ENCODE data around the gene YBX2. TPM values are rescaled to one million over a fixed set of nuclear protein-coding genes. Genes with fewer than 3 reads are reported as not detected.
A peak's percentile ranks its signal among the peaks of the same experiment; 100 is the strongest.

YBX2 gene
- polyA plus RNA-seq, 1 experiment = 0.02 TPM

GRCh38 chr17:7259555-7259889 lies 34.9 kb downstream of the YBX2 start:
- TF ChIP-seq CTCF (IDR thresholded peaks at IDR 0.05; ENCODE audit: low read depth, low read length) = no peak
- H3K9me3 ChIP-seq (ENCODE audit: control insufficient read depth, insufficient read depth, low read length) = no peaks in the 10 kb centered on the region
- CTCF ChIA-PET = interaction anchor here (1.4 kb wide), 1 partner anchor 17 kb away, joined by 3 read pairs; the partner anchor contains the start of gene GABARAP
- no peak overlapping the region for H3K4me3 ChIP-seq (ENCODE audit: low read depth, low read length)
- peaks cover 8% of the 10 kb centered on the region for H3K27me3 ChIP-seq (ENCODE audit: control insufficient read depth, insufficient read depth, low read length)
- POLR2A ChIA-PET = no interaction called here
- no peak for DNase-seq (ENCODE audit: low read depth, low spot score)
- no peak overlapping the region for H3K27ac ChIP-seq (ENCODE audit: low read depth, low read length)

DNA sequence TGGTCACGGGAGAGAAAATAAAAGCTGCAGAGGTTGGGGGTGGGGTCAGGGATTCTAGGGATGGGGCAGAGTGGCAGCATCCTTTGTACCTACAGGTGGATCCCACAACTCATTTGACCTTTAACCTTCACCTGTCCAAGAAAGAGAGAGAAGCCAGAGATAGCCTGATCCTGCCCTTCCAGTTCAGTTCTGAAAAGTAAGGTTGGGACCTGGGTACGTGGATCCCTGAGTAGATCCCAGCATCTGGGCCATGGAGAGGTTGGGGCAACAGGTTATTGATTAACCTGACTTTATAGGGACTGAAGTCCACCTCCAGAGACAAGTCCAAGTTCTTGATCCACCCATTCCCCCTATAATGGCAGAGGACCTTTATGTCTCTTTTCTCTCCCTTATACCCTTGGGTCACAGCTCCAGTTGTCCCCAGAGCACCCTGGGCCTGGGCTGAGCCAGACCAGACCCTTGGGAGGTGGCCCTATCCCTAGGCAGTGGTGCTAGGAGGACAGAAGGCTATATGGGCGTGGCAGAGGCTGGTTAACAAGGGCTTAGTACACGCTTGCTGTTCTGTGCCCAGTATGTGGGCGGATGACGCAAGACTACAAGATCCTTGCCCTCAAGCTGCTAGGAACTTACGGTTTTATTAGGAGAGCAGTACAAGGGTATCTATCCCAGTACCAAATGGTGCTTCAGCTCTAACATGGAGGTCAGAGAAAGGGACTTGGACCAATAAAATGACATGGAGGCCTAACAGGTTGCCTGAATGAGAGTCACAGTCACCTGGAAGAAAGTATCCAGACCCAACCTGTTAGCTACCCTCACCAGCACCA lies 35.5 kb downstream of the YBX2 start:
- Histone ChIP-seq H3K9me3 (ENCODE audit: control insufficient read depth, insufficient read depth, low read length) (no peaks in the 10 kb centered on the region), H3K4me3 (ENCODE audit: low read depth, low read length) (no peak overlapping the region), H3K27me3 (ENCODE audit: control insufficient read depth, insufficient read depth, low read length) (peaks cover 8% of the 10 kb centered on the region), H3K27ac (ENCODE audit: low read depth, low read length) (no peak overlapping the region)
- CTCF ChIA-PET = interaction anchor here (1.4 kb wide), 1 partner anchor 16 kb away, joined by 3 read pairs; the partner anchor contains the start of gene GABARAP
- POLR2A ChIA-PET = interaction anchor here (0.7 kb wide), 1 partner anchor 12 kb away, joined by 6 read pairs; no protein-coding TSS in a partner anchor
- no peak for TF ChIP-seq CTCF (IDR thresholded peaks at IDR 0.05; ENCODE audit: low read depth, low read length)
- DNase-seq (ENCODE audit: low read depth, low spot score) = no peak

- ChIA-PET CTCF (interaction anchor here (1.3 kb wide), 1 partner anchor 23 kb away, joined by 3 read pairs; no protein-coding TSS in a partner anchor), POLR2A (no interaction called here)
- no peak for DNase-seq (ENCODE audit: low read depth, low spot score)
- TF ChIP-seq CTCF (IDR thresholded peaks at IDR 0.05; ENCODE audit: low read depth, low read length) = no peak
- Histone ChIP-seq H3K4me3 (ENCODE audit: low read depth, low read length) (no peak overlapping the region), H3K27me3 (ENCODE audit: control insufficient read depth, insufficient read depth, low read length) (peaks cover 1% of the 10 kb centered on the region), H3K9me3 (ENCODE audit: control insufficient read depth, insufficient read depth, low read length) (no peaks in the 10 kb centered on the region; the same call in 1 of the 2 replicates), H3K27ac (ENCODE audit: low read depth, low read length) (no peak overlapping the region)
Observed at GRCh38 chr17:7256766-7257456, 37.5 kb downstream of the YBX2 start.

GRCh38 chr17:7254511-7254910 lies 39.9 kb downstream of the YBX2 start:
- ChIA-PET CTCF (interaction anchor here (1.4 kb wide), 1 partner anchor 306 kb away, joined by 3 read pairs; no protein-coding TSS in a partner anchor), POLR2A (interaction anchor here (0.6 kb wide), 1 partner anchor 16 kb away, joined by 5 read pairs; no protein-coding TSS in a partner anchor)
- Histone ChIP-seq H3K4me3 (ENCODE audit: low read depth, low read length) (no peak overlapping the region), H3K27ac (ENCODE audit: low read depth, low read length) (no peak overlapping the region), H3K27me3 (ENCODE audit: control insufficient read depth, insufficient read depth, low read length) (no peaks in the 10 kb centered on the region), H3K9me3 (ENCODE audit: control insufficient read depth, insufficient read depth, low read length) (no peaks in the 10 kb centered on the region; the same call in 1 of the 2 replicates)
- no peak for DNase-seq (ENCODE audit: low read depth, low spot score)
- TF ChIP-seq CTCF (IDR thresholded peaks at IDR 0.05; ENCODE audit: low read depth, low read length) = no peak

DNA sequence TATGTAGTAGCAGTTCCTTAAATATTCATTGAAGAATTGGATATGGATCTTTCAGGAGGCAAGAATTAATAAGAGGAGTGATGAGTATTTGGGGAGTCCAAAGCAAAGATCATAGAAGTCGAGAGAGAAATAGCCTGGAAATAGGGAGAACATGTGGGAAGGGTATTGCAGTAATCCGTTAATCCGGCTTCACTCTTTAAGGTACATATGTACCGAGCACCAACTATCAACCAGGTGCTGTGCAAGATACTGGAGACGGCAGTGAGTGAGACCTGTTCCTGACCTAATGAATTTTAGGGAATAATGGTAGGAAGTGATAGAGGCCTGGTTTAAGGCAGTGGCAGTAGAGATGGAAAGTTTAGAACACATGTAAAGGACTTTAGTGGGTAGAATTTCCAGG lies 41.4 kb downstream of the YBX2 start:
- H3K9me3 ChIP-seq (ENCODE audit: control insufficient read depth, insufficient read depth, low read length) = no peaks in the 10 kb centered on the region; the same call in 1 of the 2 replicates
- H3K27ac ChIP-seq (ENCODE audit: low read depth, low read length) = no peak overlapping the region
- CTCF ChIA-PET = no interaction called here
- H3K27me3 ChIP-seq (ENCODE audit: control insufficient read depth, insufficient read depth, low read length) = no peaks in the 10 kb centered on the region
- no peak for DNase-seq (ENCODE audit: low read depth, low spot score)
- POLR2A ChIA-PET = no interaction called here
- H3K4me3 ChIP-seq (ENCODE audit: low read depth, low read length) = peak overlapping the region; percentile 93
- TF ChIP-seq CTCF (IDR thresholded peaks at IDR 0.05; ENCODE audit: low read depth, low read length) = no peak
